EL (cell line): ENCODE results near the gene SLC35F3.
"Not testable (repeated sequence)": the region's sequence is repeated elsewhere in the genome, so short reads cannot be mapped to it uniquely, and the experiment has no call there.

Source experiments
- DNase-seq: peaks from one replicate; pipeline ENCODE4 v3.0.0-alpha.2; 2016

The SLC35F3 gene

GRCh38 chr1:234206651-234207284, 302.3 kb downstream of the SLC35F3 start:
- peak; percentile 88 for DNase-seq

GRCh38 chr1:234208351-234208750, 303.9 kb downstream of the SLC35F3 start:
- no peak for DNase-seq

GRCh38 chr1:234208791-234209190, 304.3 kb downstream of the SLC35F3 start:
- peak; percentile 74 for DNase-seq

GRCh38 chr1:234210429-234210828, 306.0 kb downstream of the SLC35F3 start:
- DNase-seq = not testable (repeated sequence)

GRCh38 chr1:234211855-234212254, 307.4 kb downstream of the SLC35F3 start:
- not testable (repeated sequence) for DNase-seq

- peak; percentile 49 for DNase-seq
These were observed 308.5 kb downstream of the SLC35F3 start for GRCh38 chr1:234212764-234213657.

GRCh38 chr1:234213658-234214128, 309.2 kb downstream of the SLC35F3 start:
- no peak for DNase-seq

- peak; percentile 37 for DNase-seq
These were observed 309.8 kb downstream of the SLC35F3 start for GRCh38 chr1:234214129-234214910.

GRCh38 chr1:234214911-234215892, 310.7 kb downstream of the SLC35F3 start:
- DNase-seq = no peak

- no peak for DNase-seq
These were observed 311.7 kb downstream of the SLC35F3 start for GRCh38 chr1:234216116-234216703.

- DNase-seq = no peak
These were observed 312.9 kb downstream of the SLC35F3 start for GRCh38 chr1:234217316-234217840.

- DNase-seq = no peak
These were observed 313.6 kb downstream of the SLC35F3 start for GRCh38 chr1:234218078-234218477.

GRCh38 chr1:234219711-234220110, 315.2 kb downstream of the SLC35F3 start:
- no peak for DNase-seq

- DNase-seq = no peak
These were observed 317.1 kb downstream of the SLC35F3 start for GRCh38 chr1:234221601-234222000.

GRCh38 chr1:234222561-234223280, 318.2 kb downstream of the SLC35F3 start:
- peak; percentile 49 for DNase-seq

- no peak for DNase-seq
These were observed 321.8 kb downstream of the SLC35F3 start for GRCh38 chr1:234226113-234226818.

- DNase-seq = no peak
These were observed 322.3 kb downstream of the SLC35F3 start for GRCh38 chr1:234226819-234227165.

GRCh38 chr1:234229581-234230387, 325.3 kb downstream of the SLC35F3 start:
- no peak for DNase-seq

- DNase-seq = no peak
These were observed 326.0 kb downstream of the SLC35F3 start for GRCh38 chr1:234230414-234230862.
